Activated CD4-positive, CD25-positive, alpha-beta regulatory T cell treated with anti-CD3 and anti-CD28 coated beads, Interleukin-2, amount 50 U/mL, for 24 hours (primary cell): ENCODE results near the gene NXPH3.

ENCODE experiments used
- ATAC-seq, 2 donors: fragments of 150-1000 bp; cut with Tn5 transposase; one replicate each; pipeline ENCODE4 v1.10.0; 2021; ENCODE audit warnings: mild to moderate bottlenecking in 1 of 2, moderate library complexity in 1 of 2

NXPH3 gene

DNA sequence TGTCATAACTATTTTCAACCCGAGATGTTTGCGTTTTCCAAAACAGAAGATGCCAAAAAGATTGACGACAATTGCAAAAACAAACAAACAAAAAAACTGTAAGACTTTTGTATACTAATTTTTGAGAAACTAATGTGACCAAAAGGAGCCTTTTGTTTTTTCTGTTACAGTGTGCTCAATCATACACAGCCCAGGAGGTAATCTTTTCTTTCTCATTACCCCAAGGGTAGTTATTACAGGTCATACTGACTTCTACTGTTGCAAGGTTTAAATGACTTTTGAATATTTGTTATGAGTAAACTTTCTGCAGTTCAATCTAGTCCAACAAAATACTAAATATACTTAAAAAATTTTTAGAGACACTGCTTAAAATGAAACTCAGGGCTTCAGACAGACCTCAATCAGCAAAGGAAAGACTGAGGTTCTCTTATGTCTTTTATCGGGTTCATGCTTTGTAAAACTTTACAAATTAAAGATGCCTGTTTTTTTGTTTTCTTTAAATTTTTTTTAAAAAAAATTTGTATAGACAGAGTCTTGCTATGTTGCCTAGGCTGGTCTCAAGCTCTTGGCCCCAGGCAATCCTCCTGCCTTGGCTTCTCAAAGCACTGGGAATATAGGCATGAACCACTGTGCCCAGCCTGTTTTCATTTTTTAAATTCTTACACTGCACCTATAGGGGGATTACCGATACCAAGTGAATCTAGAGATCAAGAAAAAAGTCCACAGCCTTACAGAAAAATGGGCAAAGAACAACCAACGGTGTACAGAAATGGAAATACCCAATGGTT lies 54.6 kb downstream of the NXPH3 start:
- ATAC-seq: peak; percentile 51 to 68

DNA sequence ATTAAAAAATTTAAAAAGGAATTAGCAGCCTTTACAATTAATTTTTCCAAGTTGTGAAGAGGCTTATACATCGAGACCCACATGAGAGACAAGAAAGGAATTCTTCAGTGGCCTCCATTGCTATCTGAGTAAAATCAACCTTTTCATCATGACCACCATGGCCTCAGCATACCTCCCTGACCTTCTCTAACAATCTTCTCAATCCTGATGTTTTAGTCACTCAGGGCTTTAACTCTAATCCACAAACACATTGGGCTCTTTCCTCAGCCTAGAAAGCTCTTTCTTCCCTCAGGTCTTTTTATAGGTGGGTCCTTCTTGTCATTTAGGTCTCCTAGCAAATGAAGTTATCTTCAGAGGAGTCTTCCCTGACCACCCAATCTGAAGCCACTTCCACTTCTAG lies 55.8 kb downstream of the NXPH3 start:
- no peak for ATAC-seq
